OCI-LY1 (cell line): ENCODE results near the gene ISCA1.

Source experiments
- CTCF ChIP-seq: fragments of 200-600 bp; sonication (generic), shearing (Covaris generic); IDR thresholded peaks from 2 replicates; pipeline ENCODE4 v1.5.1; 2017; ENCODE audit warnings: mild to moderate bottlenecking, antibody characterized with exemption, low read length, moderate library complexity, mixed read lengths
- EZH2 ChIP-seq: fragments of 200-600 bp; sonication (generic), shearing (Covaris generic); IDR thresholded peaks from 2 replicates; pipeline ENCODE4 v1.8.0; 2017; ENCODE audit warnings: borderline replicate concordance, mixed run types, mild to moderate bottlenecking, antibody characterized with exemption, low read length, moderate library complexity, mixed read lengths

- TF ChIP-seq CTCF (no peak; the same call in 1 of the 2 replicates), EZH2 (no peak)
Measured at GRCh38 chr9:86275962-86276361, 6.4 kb downstream of the ISCA1 start.
